GM12873 (cell line): ENCODE data around the gene C15orf62.

Source experiments
- CTCF ChIP-seq: IDR thresholded peaks from 2 replicates; pipeline ENCODE4 v1.5.1; 2012; ENCODE audit warnings: low read depth, mild to moderate bottlenecking, moderate library complexity, low read length, control low read depth; ENCODE audit not compliant: insufficient read depth; ENCODE audit errors: missing control alignments

C15orf62 gene

GRCh38 chr15:40785814-40786213 lies 16.0 kb downstream of the C15orf62 start:
- no peak for TF ChIP-seq CTCF

GRCh38 chr15:40787344-40787841 lies 17.6 kb downstream of the C15orf62 start:
- TF ChIP-seq CTCF: no peak

GRCh38 chr15:40787991-40788390 lies 18.2 kb downstream of the C15orf62 start:
- no peak for TF ChIP-seq CTCF

GRCh38 chr15:40789119-40789518 lies 19.3 kb downstream of the C15orf62 start:
- TF ChIP-seq CTCF: no peak

GRCh38 chr15:40789999-40790398 lies 20.2 kb downstream of the C15orf62 start:
- no peak for TF ChIP-seq CTCF

- no peak for TF ChIP-seq CTCF
Observed at GRCh38 chr15:40790718-40791117, 20.9 kb downstream of the C15orf62 start.

- TF ChIP-seq CTCF: no peak
Observed at GRCh38 chr15:40792394-40792793, 22.6 kb downstream of the C15orf62 start.
